Muscle of back (tissue), 13 donors: ENCODE measurements around the gene DMBT1. TPM values are rescaled to one million over a fixed set of nuclear protein-coding genes. Genes with fewer than 3 reads are reported as not detected.

ENCODE experiments used
- DNase-seq, 3 donors: peaks; one replicate each; pipeline versions ENCODE4 v3.0.0 to v3.0.0-alpha.2; 2013
- long read RNA-seq, 9 donors: transcript quantifications; one replicate each; lab custom pipeline, GENCODE V29; 2026
- polyA plus RNA-seq, 10 donors: library from polyadenylated mRNA; unstranded; fragments of 120-200 nt; gene quantifications; one replicate each; pipeline ENCODE4 v1.2.1, GENCODE V29; 2013; ENCODE audit not compliant: insufficient read length in 10 of 10

Gene DMBT1
- 1 to 10 TPM in 1 of 10 donors, under 1 TPM in 1, not detected in 8; 0.19 to 1.9 TPM for polyA plus RNA-seq
- long read RNA-seq, donor 1 = 0 reads
- long read RNA-seq, donor 2 = 0 reads
- long read RNA-seq, donor 3 = 0 reads
- long read RNA-seq, donor 4 = 0 reads
- long read RNA-seq, donor 5 = 0 reads
- long read RNA-seq, donor 6 = 0 reads
- long read RNA-seq, donor 7 = 0 reads
- long read RNA-seq, donor 8 = 0 reads
- long read RNA-seq, donor 9 = 0 reads

- DNase-seq = no peak
Observed at GRCh38 chr10:122560279-122560804, at the start of gene DMBT1. Gene DMBT1 (plus strand): TSS chr10:122560754. CDS start chr10:122560771, 17 bp downstream.

- DNase-seq = no peak
Observed at GRCh38 chr10:122513053-122513452, 47.5 kb upstream of the DMBT1 start.

GRCh38 chr10:122514045-122514840 is 46.3 kb upstream of the DMBT1 start:
- no peak for DNase-seq

GRCh38 chr10:122515022-122515424 is 45.5 kb upstream of the DMBT1 start:
- DNase-seq = peak in 1 of 3 donors; percentile 59

GRCh38 chr10:122515588-122516231 is 44.8 kb upstream of the DMBT1 start:
- DNase-seq = no peak

- peak in 1 of 3 donors; percentile 79 for DNase-seq
Observed at GRCh38 chr10:122516734-122517133, 43.8 kb upstream of the DMBT1 start.

- no peak for DNase-seq
Observed at GRCh38 chr10:122519144-122519543, 41.4 kb upstream of the DMBT1 start.

GRCh38 chr10:122519873-122520272 is 40.7 kb upstream of the DMBT1 start:
- DNase-seq = no peak

GRCh38 chr10:122521011-122521410 is 39.5 kb upstream of the DMBT1 start:
- DNase-seq = no peak

- no peak for DNase-seq
Observed at GRCh38 chr10:122524811-122525210, 35.7 kb upstream of the DMBT1 start.

- no peak for DNase-seq
Observed at GRCh38 chr10:122525788-122526187, 34.8 kb upstream of the DMBT1 start.

GRCh38 chr10:122526892-122527291 is 33.7 kb upstream of the DMBT1 start:
- DNase-seq = no peak

GRCh38 chr10:122530177-122530576 is 30.4 kb upstream of the DMBT1 start:
- no peak for DNase-seq

- no peak for DNase-seq
Observed at GRCh38 chr10:122531261-122531660, 29.3 kb upstream of the DMBT1 start.

GRCh38 chr10:122531939-122532338 is 28.6 kb upstream of the DMBT1 start:
- no peak for DNase-seq

- no peak for DNase-seq
Observed at GRCh38 chr10:122532601-122533296, 27.8 kb upstream of the DMBT1 start.

- no peak for DNase-seq
Observed at GRCh38 chr10:122537545-122537944, 23.0 kb upstream of the DMBT1 start.

GRCh38 chr10:122541541-122542002 is 19.0 kb upstream of the DMBT1 start:
- no peak for DNase-seq

- DNase-seq = no peak
Observed at GRCh38 chr10:122543676-122544445, 16.7 kb upstream of the DMBT1 start.

GRCh38 chr10:122544493-122544892 is 16.1 kb upstream of the DMBT1 start:
- no peak for DNase-seq

- DNase-seq = no peak
Observed at GRCh38 chr10:122546242-122546641, 14.3 kb upstream of the DMBT1 start.
